GM23338 (cell line): ENCODE measurements around the gene EEF2. TPM values are rescaled to one million over a fixed set of nuclear protein-coding genes. Genes with fewer than 3 reads are reported as not detected.

Experiments
- ATAC-seq: fragments of 200-7000 bp; cut with Tn5 transposase; 3 replicates; pipeline ENCODE4 v1.9.1; 2020
- DNase-seq: peaks from one replicate; pipeline ENCODE4 v3.0.0-alpha.2; 2015; ENCODE audit warnings: low spot score
- H2AFZ ChIP-seq: fragments of 200-600 bp; sonication (generic); 2 replicates; pipeline ENCODE4 v1.8.0; 2016; ENCODE audit warnings: antibody characterized with exemption, mild to moderate bottlenecking, moderate library complexity
- H3F3A ChIP-seq: fragments of 200-600 bp; sonication (generic); replicated peaks from 2 replicates; pipeline ENCODE4 v1.8.0; 2017; ENCODE audit warnings: antibody characterized with exemption, mixed run types, low read depth
- H3K27ac ChIP-seq: fragments of 200-600 bp; sonication (generic); 2 replicates; pipeline ENCODE4 v1.6.1; 2016; ENCODE audit warnings: low read depth
- H3K27me3 ChIP-seq: fragments of 200-600 bp; sonication (generic); 2 replicates; pipeline ENCODE4 v1.8.0; 2016; ENCODE audit warnings: mild to moderate bottlenecking, mixed run types, moderate library complexity; ENCODE audit not compliant: insufficient read depth
- H3K36me3 ChIP-seq: fragments of 200-600 bp; sonication (generic); 2 replicates; pipeline ENCODE4 v1.8.0; 2016; ENCODE audit warnings: mild to moderate bottlenecking; ENCODE audit not compliant: insufficient read depth
- H3K4me1 ChIP-seq: fragments of 200-600 bp; sonication (generic); 2 replicates; pipeline ENCODE4 v1.8.0; 2016; ENCODE audit warnings: mild to moderate bottlenecking, moderate library complexity; ENCODE audit not compliant: insufficient read depth
- H3K4me2 ChIP-seq: fragments of 200-600 bp; sonication (generic); 2 replicates; pipeline ENCODE4 v1.7.1; 2017; ENCODE audit warnings: mixed run types
- H3K4me3 ChIP-seq: fragments of 200-600 bp; sonication (generic); 2 replicates; pipeline ENCODE4 v1.6.1; 2016; ENCODE audit warnings: mixed run types
- H3K79me2 ChIP-seq: fragments of 200-600 bp; sonication (generic); replicated peaks from 2 replicates; pipeline ENCODE4 v1.8.0; 2017; ENCODE audit warnings: mild to moderate bottlenecking; ENCODE audit not compliant: insufficient read depth
- H3K9me2 ChIP-seq: fragments of 200-600 bp; sonication (generic); 2 replicates; pipeline ENCODE4 v1.8.0; 2017; ENCODE audit not compliant: insufficient read depth
- H4K20me1 ChIP-seq: fragments of 200-600 bp; sonication (generic); replicated peaks from 2 replicates; pipeline ENCODE4 v1.8.0; 2017; ENCODE audit warnings: mild to moderate bottlenecking; ENCODE audit not compliant: insufficient read depth
- H3K27ac Mint-ChIP-seq: 2 replicates; pipeline ENCODE4 v1.8.0; 2020; ENCODE audit warnings: inconsistent platforms, mild to moderate bottlenecking, moderate library complexity, mixed read lengths
- H3K27me3 Mint-ChIP-seq: 3 replicates; pipeline ENCODE4 v1.8.0; 2022; ENCODE audit warnings: low read depth, mild to moderate bottlenecking, moderate library complexity, mixed read lengths, inconsistent platforms; ENCODE audit not compliant: insufficient read depth, poor library complexity
- H3K36me3 Mint-ChIP-seq: 3 replicates; pipeline ENCODE4 v1.8.0; 2021; ENCODE audit warnings: low read depth, mild to moderate bottlenecking, inconsistent platforms, moderate library complexity, mixed read lengths
- H3K4me1 Mint-ChIP-seq: 3 replicates; pipeline ENCODE4 v1.8.0; 2020; ENCODE audit warnings: mild to moderate bottlenecking, inconsistent platforms, mixed read lengths
- H3K4me3 Mint-ChIP-seq: 3 replicates; pipeline ENCODE4 v1.8.0; 2021; ENCODE audit warnings: moderate library complexity, mild to moderate bottlenecking, inconsistent platforms, mixed read lengths
- H3K9me3 Mint-ChIP-seq: 3 replicates; pipeline ENCODE4 v1.8.0; 2020; ENCODE audit warnings: moderate library complexity, mild to moderate bottlenecking, inconsistent platforms, mixed read lengths
- CREB1 ChIP-seq: fragments of 250-450 bp; sonication (Bioruptor Pico); IDR thresholded peaks from 2 replicates; pipeline ENCODE4 v1.5.0; 2020; ENCODE audit warnings: low read depth, mild to moderate bottlenecking, moderate library complexity
- EZH2 ChIP-seq: fragments of 200-600 bp; sonication (generic); IDR thresholded peaks from one replicate; pipeline ENCODE4 v1.8.0; 2017; ENCODE audit warnings: antibody characterized with exemption, mild to moderate bottlenecking, low read depth; ENCODE audit not compliant: unreplicated experiment
- EZH2phosphoT487 ChIP-seq: fragments of 200-600 bp; sonication (generic); IDR thresholded peaks from one replicate; pipeline ENCODE4 v1.8.1; 2018; ENCODE audit warnings: antibody characterized with exemption; ENCODE audit not compliant: unreplicated experiment
- JUNB ChIP-seq: IDR thresholded peaks from one replicate; pipeline ENCODE4 v1.6.1; 2016; ENCODE audit warnings: antibody characterized with exemption; ENCODE audit not compliant: unreplicated experiment
- NANOG ChIP-seq: IDR thresholded peaks from 2 replicates; pipeline ENCODE4 v1.6.1; 2016; ENCODE audit warnings: antibody characterized with exemption, borderline replicate concordance
- POLR2AphosphoS5 ChIP-seq: IDR thresholded peaks from 2 replicates; pipeline ENCODE4 v1.6.1; 2016; ENCODE audit warnings: antibody characterized with exemption, low read depth
- STAT1 ChIP-seq: IDR thresholded peaks from one replicate; pipeline ENCODE4 v1.6.1; 2016; ENCODE audit warnings: antibody characterized with exemption; ENCODE audit not compliant: unreplicated experiment
- ZNF114 ChIP-seq: fragments of 250-450 bp; sonication (Bioruptor Pico); IDR thresholded peaks from 2 replicates; pipeline ENCODE4 v1.5.0; 2020; ENCODE audit warnings: mild to moderate bottlenecking, moderate library complexity
- ZNF331 ChIP-seq: fragments of 250-450 bp; sonication (Bioruptor Pico); IDR thresholded peaks from 2 replicates; pipeline ENCODE4 v1.5.0; 2020; ENCODE audit warnings: low read depth, mild to moderate bottlenecking, moderate library complexity
- polyA plus RNA-seq: library from polyadenylated mRNA; unstranded; fragments of >200 nt; fragmentation: Nextera tagmentation; extraction: Ambion mirVana; gene quantifications from 2 replicates; pipeline ENCODE4 v1.2.1, GENCODE V29; 2016
- total RNA-seq: library from RNA; depleted of rRNA; stranded (reverse); fragments of >200 nt; shearing (Covaris generic); gene quantifications from 2 replicates; pipeline ENCODE4 v1.2.3, GENCODE V29; 2014
- TF ChIP-seq, protein P1 (sequence below), 2 experiments: fragments of 200-600 bp in 1 of 2; sonication (generic) in 1 of 2; conservative IDR thresholded peaks; 2 replicates each; pipeline versions ENCODE4 v1.5.1 to v1.6.1; 2016 to 2017; ENCODE audit warnings: antibody characterized with exemption in 2 of 2, low read depth in 2 of 2, mild to moderate bottlenecking in 2 of 2, moderate library complexity in 1 of 2
- TF ChIP-seq, protein P2 (sequence below): IDR thresholded peaks from one replicate; pipeline ENCODE4 v1.6.1; 2018; ENCODE audit warnings: antibody characterized with exemption; ENCODE audit not compliant: unreplicated experiment
- TF ChIP-seq, protein P3 (sequence below): IDR thresholded peaks from 2 replicates; pipeline ENCODE4 v1.6.1; 2016; ENCODE audit warnings: antibody characterized with exemption
- TF ChIP-seq, protein P4 (sequence below): fragments of 250-450 bp; sonication (Bioruptor Pico); IDR thresholded peaks from 2 replicates; pipeline ENCODE4 v1.5.0; 2020; ENCODE audit warnings: mild to moderate bottlenecking, moderate library complexity

EEF2 gene
- total and polyA plus RNA-seq, 2 experiments from 2014 or later: 772 to 2,987 TPM

DNA sequence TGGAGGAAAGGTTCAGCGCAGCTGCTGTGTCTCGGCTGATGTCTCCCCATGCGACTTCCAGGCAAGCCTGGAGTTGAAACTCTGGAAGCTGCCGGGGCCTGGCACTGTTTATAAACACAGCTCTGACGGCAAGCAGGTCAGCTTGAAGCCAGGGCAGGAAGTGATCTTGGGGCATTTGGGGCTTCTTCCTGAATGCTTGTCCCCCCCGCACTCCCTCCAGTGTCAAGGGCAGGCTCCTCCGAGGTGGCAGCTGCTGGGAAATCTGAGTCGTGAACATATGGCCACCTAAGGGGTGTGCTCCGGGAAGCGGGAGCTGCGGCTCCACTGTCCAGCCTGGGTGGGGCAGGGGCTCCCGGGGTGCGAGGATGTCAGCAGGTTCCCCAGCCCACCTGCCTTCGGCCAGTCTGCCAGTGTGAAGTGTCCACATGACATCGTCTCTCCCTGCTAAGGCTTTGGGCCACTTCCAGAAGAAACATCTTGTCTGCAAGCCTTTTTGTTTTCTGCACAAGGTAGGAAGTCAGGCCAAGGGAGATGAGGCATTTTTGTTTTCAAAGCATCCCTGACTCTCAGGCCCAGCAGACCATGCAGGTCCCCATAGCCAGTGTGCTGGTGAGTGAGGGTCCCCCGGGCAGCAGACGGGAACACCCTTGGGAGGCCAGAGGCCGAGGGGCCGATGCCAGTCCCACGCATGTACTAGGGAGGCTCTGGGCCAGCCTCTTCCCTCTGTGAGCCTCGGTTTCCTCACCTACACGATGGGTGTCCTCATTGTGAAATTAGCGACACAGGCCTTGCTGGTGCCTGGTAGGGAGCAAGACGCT lies 24.9 kb upstream of the EEF2 start:
- Histone ChIP-seq H3K36me3 (peaks cover 3% of the 10 kb centered on the region; the same call in 1 of the 2 replicates), H3K9me2 (no peaks in the 10 kb centered on the region), H3K4me1 (peaks cover 14% of the 10 kb centered on the region; the same call in 1 of the 2 replicates), H3K27me3 (no peaks in the 10 kb centered on the region), H3K79me2 (peaks cover 44% of the 10 kb centered on the region), H3F3A (peaks cover 6% of the 10 kb centered on the region; the same call in 1 of the 2 replicates), H3K4me2 (no peak overlapping the region), H4K20me1 (peaks cover 14% of the 10 kb centered on the region), H2AFZ (no peak overlapping the region), H3K27ac (peak overlapping the region; percentile 55; the same call in 1 of the 2 replicates), H3K4me3 (no peak overlapping the region)
- ATAC-seq (no peak), DNase-seq (no peak)
- peaks cover 9% of the 10 kb centered on the region for H3K36me3 Mint-ChIP-seq
- peak overlapping the region; percentile 86; the same call in 2 of the 3 replicates for H3K4me3 Mint-ChIP-seq
- peaks cover 12% of the 10 kb centered on the region for H3K27me3 Mint-ChIP-seq
- H3K9me3 Mint-ChIP-seq: no peaks in the 10 kb centered on the region
- no peak overlapping the region for H3K27ac Mint-ChIP-seq
- H3K4me1 Mint-ChIP-seq: peaks cover 17% of the 10 kb centered on the region
- TF ChIP-seq EZH2 (no peak), JUNB (no peak), NANOG (no peak), ZNF331 (CRISPR knock-in tag) (no peak), STAT1 (no peak), POLR2AphosphoS5 (no peak), CREB1 (CRISPR knock-in tag) (no peak), ZNF114 (CRISPR knock-in tag) (no peak), EZH2phosphoT487 (no peak)
- TF ChIP-seq, protein P1, sequence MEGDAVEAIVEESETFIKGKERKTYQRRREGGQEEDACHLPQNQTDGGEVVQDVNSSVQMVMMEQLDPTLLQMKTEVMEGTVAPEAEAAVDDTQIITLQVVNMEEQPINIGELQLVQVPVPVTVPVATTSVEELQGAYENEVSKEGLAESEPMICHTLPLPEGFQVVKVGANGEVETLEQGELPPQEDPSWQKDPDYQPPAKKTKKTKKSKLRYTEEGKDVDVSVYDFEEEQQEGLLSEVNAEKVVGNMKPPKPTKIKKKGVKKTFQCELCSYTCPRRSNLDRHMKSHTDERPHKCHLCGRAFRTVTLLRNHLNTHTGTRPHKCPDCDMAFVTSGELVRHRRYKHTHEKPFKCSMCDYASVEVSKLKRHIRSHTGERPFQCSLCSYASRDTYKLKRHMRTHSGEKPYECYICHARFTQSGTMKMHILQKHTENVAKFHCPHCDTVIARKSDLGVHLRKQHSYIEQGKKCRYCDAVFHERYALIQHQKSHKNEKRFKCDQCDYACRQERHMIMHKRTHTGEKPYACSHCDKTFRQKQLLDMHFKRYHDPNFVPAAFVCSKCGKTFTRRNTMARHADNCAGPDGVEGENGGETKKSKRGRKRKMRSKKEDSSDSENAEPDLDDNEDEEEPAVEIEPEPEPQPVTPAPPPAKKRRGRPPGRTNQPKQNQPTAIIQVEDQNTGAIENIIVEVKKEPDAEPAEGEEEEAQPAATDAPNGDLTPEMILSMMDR (conservative IDR thresholded peaks at IDR 0.05; ENCODE audit: low read depth in 2 of 2): no peak
- TF ChIP-seq, protein P2, sequence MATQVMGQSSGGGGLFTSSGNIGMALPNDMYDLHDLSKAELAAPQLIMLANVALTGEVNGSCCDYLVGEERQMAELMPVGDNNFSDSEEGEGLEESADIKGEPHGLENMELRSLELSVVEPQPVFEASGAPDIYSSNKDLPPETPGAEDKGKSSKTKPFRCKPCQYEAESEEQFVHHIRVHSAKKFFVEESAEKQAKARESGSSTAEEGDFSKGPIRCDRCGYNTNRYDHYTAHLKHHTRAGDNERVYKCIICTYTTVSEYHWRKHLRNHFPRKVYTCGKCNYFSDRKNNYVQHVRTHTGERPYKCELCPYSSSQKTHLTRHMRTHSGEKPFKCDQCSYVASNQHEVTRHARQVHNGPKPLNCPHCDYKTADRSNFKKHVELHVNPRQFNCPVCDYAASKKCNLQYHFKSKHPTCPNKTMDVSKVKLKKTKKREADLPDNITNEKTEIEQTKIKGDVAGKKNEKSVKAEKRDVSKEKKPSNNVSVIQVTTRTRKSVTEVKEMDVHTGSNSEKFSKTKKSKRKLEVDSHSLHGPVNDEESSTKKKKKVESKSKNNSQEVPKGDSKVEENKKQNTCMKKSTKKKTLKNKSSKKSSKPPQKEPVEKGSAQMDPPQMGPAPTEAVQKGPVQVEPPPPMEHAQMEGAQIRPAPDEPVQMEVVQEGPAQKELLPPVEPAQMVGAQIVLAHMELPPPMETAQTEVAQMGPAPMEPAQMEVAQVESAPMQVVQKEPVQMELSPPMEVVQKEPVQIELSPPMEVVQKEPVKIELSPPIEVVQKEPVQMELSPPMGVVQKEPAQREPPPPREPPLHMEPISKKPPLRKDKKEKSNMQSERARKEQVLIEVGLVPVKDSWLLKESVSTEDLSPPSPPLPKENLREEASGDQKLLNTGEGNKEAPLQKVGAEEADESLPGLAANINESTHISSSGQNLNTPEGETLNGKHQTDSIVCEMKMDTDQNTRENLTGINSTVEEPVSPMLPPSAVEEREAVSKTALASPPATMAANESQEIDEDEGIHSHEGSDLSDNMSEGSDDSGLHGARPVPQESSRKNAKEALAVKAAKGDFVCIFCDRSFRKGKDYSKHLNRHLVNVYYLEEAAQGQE: no peak
- TF ChIP-seq, protein P3, sequence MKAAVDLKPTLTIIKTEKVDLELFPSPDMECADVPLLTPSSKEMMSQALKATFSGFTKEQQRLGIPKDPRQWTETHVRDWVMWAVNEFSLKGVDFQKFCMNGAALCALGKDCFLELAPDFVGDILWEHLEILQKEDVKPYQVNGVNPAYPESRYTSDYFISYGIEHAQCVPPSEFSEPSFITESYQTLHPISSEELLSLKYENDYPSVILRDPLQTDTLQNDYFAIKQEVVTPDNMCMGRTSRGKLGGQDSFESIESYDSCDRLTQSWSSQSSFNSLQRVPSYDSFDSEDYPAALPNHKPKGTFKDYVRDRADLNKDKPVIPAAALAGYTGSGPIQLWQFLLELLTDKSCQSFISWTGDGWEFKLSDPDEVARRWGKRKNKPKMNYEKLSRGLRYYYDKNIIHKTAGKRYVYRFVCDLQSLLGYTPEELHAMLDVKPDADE: no peak
- TF ChIP-seq, protein P4, sequence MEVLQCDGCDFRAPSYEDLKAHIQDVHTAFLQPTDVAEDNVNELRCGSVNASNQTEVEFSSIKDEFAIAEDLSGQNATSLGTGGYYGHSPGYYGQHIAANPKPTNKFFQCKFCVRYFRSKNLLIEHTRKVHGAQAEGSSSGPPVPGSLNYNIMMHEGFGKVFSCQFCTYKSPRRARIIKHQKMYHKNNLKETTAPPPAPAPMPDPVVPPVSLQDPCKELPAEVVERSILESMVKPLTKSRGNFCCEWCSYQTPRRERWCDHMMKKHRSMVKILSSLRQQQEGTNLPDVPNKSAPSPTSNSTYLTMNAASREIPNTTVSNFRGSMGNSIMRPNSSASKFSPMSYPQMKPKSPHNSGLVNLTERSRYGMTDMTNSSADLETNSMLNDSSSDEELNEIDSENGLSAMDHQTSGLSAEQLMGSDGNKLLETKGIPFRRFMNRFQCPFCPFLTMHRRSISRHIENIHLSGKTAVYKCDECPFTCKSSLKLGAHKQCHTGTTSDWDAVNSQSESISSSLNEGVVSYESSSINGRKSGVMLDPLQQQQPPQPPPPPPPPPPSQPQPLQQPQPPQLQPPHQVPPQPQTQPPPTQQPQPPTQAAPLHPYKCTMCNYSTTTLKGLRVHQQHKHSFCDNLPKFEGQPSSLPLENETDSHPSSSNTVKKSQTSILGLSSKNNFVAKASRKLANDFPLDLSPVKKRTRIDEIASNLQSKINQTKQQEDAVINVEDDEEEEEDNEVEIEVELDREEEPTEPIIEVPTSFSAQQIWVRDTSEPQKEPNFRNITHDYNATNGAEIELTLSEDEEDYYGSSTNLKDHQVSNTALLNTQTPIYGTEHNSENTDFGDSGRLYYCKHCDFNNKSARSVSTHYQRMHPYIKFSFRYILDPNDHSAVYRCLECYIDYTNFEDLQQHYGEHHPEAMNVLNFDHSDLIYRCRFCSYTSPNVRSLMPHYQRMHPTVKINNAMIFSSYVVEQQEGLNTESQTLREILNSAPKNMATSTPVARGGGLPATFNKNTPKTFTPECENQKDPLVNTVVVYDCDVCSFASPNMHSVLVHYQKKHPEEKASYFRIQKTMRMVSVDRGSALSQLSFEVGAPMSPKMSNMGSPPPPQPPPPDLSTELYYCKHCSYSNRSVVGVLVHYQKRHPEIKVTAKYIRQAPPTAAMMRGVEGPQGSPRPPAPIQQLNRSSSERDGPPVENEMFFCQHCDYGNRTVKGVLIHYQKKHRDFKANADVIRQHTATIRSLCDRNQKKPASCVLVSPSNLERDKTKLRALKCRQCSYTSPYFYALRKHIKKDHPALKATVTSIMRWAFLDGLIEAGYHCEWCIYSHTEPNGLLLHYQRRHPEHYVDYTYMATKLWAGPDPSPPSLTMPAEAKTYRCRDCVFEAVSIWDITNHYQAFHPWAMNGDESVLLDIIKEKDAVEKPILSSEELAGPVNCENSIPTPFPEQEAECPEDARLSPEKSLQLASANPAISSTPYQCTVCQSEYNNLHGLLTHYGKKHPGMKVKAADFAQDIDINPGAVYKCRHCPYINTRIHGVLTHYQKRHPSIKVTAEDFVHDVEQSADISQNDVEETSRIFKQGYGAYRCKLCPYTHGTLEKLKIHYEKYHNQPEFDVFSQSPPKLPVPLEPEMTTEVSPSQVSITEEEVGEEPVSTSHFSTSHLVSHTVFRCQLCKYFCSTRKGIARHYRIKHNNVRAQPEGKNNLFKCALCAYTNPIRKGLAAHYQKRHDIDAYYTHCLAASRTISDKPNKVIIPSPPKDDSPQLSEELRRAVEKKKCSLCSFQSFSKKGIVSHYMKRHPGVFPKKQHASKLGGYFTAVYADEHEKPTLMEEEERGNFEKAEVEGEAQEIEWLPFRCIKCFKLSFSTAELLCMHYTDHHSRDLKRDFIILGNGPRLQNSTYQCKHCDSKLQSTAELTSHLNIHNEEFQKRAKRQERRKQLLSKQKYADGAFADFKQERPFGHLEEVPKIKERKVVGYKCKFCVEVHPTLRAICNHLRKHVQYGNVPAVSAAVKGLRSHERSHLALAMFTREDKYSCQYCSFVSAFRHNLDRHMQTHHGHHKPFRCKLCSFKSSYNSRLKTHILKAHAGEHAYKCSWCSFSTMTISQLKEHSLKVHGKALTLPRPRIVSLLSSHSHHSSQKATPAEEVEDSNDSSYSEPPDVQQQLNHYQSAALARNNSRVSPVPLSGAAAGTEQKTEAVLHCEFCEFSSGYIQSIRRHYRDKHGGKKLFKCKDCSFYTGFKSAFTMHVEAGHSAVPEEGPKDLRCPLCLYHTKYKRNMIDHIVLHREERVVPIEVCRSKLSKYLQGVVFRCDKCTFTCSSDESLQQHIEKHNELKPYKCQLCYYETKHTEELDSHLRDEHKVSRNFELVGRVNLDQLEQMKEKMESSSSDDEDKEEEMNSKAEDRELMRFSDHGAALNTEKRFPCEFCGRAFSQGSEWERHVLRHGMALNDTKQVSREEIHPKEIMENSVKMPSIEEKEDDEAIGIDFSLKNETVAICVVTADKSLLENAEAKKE: no peak
